GM21737 (cell line): ENCODE results near the gene GK2.

Experiments used
- ATAC-seq: cut with Tn5 transposase; IDR thresholded peaks from one replicate; pipeline ENCODE4 v1.9.1; 2021; ENCODE audit warnings: mild to moderate bottlenecking, moderate library complexity; ENCODE audit not compliant: unreplicated experiment

GK2 gene

GRCh38 chr4:79408063-79408462 is at the start of gene GK2:
TSS of gene GK2 (minus strand) at chr4:79408228. CDS start at chr4:79408200, 28 bp downstream.
- ATAC-seq = no peak

- no peak for ATAC-seq
These were observed 47.2 kb upstream of the GK2 start for GRCh38 chr4:79455216-79455615.

- no peak for ATAC-seq
These were observed 46.6 kb upstream of the GK2 start for GRCh38 chr4:79454656-79455055.

GRCh38 chr4:79450053-79450452 is 42.0 kb upstream of the GK2 start:
- ATAC-seq = no peak

GRCh38 chr4:79446145-79446544 is 38.1 kb upstream of the GK2 start:
- ATAC-seq = no peak

- no peak for ATAC-seq
These were observed 37.3 kb upstream of the GK2 start for GRCh38 chr4:79445371-79445781.

GRCh38 chr4:79442422-79442821 is 34.4 kb upstream of the GK2 start:
- ATAC-seq = no peak

- no peak for ATAC-seq
These were observed 31.5 kb upstream of the GK2 start for GRCh38 chr4:79439489-79439888.

- no peak for ATAC-seq
These were observed 23.8 kb upstream of the GK2 start for GRCh38 chr4:79431839-79432238.

GRCh38 chr4:79429113-79429903 is 21.3 kb upstream of the GK2 start:
- no peak for ATAC-seq

GRCh38 chr4:79426989-79427388 is 19.0 kb upstream of the GK2 start:
- ATAC-seq = no peak

- no peak for ATAC-seq
These were observed 17.6 kb upstream of the GK2 start for GRCh38 chr4:79425586-79425985.

- ATAC-seq = no peak
These were observed 13.5 kb upstream of the GK2 start for GRCh38 chr4:79421483-79421882.

GRCh38 chr4:79413886-79414285 is 5.9 kb upstream of the GK2 start:
- no peak for ATAC-seq

GRCh38 chr4:79413032-79413885 is 5.2 kb upstream of the GK2 start:
- ATAC-seq = no peak

GRCh38 chr4:79404666-79405065 is 3.4 kb downstream of the GK2 start:
- no peak for ATAC-seq

GRCh38 chr4:79403356-79403755 is 4.7 kb downstream of the GK2 start:
- no peak for ATAC-seq

GRCh38 chr4:79402332-79402851 is 5.6 kb downstream of the GK2 start:
- no peak for ATAC-seq

GRCh38 chr4:79399076-79399475 is 9.0 kb downstream of the GK2 start:
- no peak for ATAC-seq

- ATAC-seq = no peak
These were observed 10.1 kb downstream of the GK2 start for GRCh38 chr4:79397951-79398350.

GRCh38 chr4:79396794-79397193 is 11.2 kb downstream of the GK2 start:
- no peak for ATAC-seq

- ATAC-seq = no peak
These were observed 12.2 kb downstream of the GK2 start for GRCh38 chr4:79395841-79396240.
